HG02884 (cell line): ENCODE results near the gene TMEM255B.

Experiments used
- ATAC-seq: cut with Tn5 transposase; IDR thresholded peaks from one replicate; pipeline ENCODE4 v1.9.1; 2021; ENCODE audit warnings: mild to moderate bottlenecking, moderate library complexity; ENCODE audit not compliant: unreplicated experiment

Gene TMEM255B

DNA sequence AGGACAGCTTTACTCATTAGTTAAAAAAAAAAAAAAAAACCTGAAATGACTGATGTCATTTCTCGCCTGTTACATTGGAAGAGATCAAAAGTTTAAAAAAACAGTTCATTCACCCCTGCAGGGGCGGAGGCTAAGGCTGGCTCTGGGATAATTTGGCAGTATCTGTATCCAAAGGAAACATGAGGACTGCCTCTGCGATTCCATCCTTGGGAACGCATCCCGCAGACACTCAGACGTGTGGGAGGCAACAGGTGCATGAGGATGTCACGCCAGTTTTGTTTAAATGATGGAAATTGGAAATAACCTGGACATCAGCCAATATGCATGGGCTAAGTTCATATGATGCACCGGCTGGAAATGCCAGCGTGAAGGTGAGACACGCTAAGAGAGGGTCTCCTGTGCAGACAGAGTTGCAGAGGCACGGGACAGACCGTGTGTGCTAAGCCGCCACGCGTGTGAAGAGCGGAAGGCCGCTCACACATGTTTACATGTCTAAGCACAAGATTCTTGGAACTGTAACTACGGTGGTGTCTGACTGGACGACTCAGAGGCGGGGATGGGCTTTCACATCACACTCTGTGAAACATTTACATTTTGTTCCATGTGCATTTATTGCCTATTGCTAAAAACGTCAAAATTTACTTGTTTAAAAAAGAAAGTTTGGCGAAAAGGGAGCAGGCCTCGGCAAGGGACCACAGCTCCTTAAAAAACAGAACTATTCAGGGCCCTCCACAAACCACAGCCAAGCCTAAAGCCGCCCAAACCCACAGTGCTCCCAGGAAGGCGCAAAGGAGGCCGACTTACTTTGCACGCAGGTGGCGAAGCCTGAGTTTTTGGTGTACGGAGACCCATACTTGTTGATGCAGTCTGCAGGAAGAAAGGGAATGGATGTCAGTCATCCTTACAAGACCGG is 87.0 kb downstream of the TMEM255B start:
- ATAC-seq = no peak

DNA sequence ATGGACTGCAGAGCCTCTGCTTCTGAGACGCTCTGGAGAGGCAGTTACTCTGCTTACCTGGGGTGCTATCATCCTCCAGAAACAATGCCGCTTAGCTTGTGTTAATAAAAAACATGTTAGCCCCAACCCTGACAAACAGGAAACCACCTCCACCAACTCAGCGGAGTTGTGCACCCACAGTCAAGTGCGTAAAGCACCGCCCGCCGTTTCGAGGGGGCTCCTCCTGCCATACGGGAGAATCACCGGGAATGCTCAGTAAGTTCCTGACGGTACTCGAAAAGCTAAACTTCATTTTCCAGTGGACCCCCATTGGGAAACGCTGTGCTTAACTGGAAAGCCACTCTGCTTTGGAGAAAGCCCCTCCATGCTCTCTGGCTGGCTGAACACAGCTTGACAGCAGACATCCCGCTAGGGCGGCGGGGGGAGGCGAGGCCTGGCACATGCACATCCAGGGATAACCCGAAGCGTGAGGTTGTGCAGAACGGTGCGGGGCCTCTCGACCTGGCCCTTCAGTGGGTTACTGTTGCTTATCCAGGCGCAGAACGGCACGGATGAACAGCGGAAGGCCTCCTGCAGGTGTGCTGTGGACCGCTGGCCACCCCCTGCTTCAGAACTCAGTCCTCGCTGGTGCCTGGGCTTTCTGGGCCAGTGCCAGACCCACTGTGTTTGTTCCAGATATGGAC is 87.8 kb downstream of the TMEM255B start:
- no peak for ATAC-seq

DNA sequence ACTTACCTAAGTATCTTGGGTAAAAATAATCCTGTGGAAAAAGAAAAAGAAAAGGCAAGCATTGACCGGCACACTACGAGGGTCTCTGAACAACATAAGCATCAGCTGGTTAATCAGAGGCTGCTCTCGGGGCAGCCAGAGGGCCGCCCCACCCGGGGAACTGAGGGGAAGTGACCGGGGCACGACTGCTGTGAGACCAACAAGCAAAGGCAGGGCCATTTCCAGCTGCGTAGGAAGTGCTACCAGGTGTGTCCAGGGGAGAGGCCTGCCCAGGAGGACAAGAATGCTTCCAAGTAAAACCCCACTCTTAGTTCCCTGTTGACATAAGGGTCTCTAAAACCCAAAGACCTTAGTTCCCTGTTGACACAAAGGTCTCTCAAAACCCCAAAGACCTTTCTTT is 89.0 kb downstream of the TMEM255B start:
- no peak for ATAC-seq

DNA sequence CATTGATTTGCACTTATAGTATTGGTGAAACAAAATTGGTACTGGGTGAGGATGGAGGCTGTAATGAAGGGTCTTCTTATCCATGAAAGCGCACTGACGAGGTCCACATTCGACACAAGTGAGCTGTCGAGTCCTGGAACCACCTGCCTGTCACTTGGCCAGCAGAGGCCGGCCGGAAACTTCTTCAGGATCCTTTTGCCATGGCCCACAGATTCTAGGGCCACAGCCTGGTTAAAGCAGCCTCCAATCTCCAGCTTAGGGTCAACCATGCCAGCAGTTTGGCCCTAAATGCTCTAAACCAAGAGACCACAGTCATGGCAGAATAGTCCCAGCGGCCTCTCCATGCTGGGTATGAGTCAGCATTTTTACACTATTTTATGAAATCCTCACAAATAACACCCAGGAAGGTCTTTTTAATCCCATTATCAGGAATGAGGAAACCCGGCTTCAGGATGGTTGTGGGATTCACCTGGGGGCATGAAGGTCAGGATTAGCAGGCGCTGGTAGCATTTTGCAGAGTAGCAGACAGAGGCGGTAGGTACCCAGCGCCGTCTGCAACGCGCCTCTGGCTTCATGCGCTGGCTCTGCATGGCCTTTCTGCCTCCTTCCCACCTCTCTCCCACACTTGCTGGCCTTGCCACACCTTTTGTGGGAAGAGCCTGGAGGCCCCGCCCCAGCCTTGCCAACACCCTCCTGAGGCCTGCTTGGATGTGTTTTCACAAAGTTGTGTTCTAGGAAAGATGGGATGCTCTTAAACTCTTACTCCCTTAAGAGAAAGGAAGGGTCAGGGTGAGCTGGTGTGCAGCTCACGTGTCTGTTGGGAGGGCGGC is 89.6 kb downstream of the TMEM255B start:
- no peak for ATAC-seq

DNA sequence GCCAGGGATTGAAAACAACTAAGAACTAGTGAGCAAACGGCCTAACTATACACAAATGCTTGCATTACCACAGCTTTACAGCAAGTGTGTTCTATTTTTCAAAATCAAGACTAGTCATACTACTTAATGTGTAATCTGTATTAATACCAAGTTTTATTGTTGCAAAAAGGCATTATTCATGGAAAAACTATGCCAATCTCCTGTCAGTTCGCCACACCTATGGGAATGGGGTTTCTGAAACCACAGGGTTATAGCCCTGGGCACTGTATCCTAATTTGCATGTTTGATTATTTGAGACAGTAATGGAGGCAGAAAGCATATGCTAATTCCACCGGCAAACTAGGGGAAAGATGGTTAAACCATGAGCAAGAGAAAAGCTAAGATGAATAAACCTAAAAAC is 90.5 kb downstream of the TMEM255B start:
- ATAC-seq = no peak

DNA sequence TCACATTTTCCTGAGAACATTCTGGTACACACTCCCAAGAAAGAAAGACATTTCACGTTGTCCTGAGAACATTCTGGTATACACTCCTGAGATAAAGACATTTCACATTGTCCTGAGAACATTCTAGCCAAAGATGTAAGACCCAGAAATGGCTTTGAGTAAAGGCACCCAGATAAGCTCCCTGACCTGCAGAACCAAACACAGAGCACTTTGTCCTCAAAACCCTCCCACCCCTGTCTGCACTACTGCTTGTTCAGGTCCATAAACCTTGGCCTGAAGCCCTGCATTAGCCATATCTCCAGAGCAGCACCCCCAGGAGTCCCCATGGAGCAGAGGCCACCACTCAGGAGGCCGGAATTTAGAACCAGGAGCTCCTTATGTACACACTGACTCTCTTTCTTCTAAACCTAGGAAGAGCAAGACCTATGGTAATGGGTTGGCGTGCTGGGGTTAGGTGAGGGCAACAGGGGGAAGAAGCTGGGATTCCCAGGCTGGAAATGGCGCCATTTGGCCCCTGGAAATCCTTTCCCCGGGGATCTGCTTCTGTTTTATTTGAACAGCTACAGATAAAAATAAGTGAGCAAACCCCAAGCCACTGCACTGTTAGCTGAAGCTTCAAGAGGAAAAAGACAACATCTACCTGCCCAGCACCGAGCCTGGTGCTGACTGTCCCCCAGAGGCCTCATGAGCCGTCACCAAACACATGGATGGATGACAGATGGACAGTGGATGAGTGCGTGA is 91.1 kb downstream of the TMEM255B start:
- no peak for ATAC-seq

DNA sequence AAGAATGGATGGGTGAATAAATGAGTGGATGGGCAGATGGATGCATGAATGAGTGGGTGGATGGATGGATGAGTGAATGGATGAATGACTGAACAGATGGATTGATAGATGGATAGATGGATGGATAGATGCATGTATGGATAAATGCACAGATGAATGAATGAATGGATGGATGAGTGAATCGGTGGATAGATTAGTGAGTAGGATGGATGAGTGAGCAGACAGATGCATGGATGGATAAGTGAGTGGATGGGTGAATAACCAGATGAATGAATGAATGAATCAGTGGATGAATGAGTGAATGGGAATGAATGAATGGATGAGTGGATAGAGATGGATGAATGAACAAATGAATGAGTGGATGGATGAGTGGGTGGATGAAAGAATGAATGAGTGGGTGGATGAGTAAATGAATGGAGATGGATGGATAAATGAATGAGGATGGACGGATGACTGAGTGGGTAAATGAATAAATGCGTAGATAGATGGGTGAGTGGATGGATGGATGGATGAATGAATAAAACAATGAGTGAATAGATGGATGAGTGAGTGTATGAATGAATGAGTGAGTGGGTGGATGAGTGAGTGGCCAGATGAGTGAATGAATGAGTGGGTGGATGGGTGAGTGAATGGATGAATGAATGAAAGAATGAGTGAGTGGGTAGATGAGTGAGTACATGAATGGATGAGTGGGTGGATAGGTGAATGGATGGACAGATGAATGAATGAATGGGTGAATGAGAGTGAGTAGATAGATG is 91.9 kb downstream of the TMEM255B start:
- ATAC-seq = no peak

DNA sequence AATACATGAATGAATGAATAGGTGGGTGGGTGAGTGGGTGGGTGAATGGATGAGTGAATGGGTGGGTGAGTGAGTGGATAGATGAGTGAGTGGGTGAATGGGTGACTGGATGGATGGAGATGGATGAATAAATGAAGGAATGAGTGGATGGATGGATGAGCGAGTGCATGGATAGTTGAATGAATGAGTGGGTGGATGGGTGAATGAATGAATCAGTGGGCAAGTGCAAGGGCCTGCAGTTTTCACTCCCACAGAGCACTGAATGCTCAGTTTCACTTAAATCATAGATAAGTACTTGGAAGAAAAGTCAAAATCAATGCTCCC is 92.4 kb downstream of the TMEM255B start:
- no peak for ATAC-seq

DNA sequence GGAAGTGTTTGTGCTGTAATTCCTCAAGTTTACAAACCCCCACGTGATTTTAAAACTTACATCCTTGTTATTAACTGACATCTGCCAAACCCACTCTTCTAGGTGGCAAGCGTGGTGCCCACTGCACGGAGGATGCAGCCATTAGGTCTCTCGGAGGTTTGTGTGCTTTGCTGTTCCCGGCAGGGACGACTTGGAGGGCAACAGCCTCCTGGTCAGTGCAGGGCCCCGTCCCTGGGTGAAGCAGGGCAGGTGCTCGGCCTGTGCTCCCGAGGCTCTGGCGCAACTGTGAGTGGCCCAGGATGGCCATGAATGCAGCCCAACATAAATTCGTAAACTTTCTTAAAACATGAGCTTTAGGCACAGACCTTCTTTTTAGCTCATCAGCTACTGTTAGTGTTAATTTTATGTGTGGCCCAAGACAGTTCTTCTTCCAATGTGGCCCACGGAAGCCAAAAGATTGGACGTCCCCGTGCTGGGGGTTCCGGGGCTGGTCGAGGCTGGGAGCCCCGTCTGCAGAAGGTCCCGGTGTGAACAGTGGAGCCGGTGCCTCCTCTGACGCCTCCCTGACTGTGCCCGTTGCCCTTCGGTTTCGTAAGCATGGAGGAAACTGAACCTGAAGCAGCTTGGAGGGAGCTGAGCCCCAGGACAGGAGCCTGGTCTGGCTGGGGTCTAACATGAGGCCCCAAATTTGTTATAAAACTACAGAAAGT is 93.0 kb downstream of the TMEM255B start:
- no peak for ATAC-seq

DNA sequence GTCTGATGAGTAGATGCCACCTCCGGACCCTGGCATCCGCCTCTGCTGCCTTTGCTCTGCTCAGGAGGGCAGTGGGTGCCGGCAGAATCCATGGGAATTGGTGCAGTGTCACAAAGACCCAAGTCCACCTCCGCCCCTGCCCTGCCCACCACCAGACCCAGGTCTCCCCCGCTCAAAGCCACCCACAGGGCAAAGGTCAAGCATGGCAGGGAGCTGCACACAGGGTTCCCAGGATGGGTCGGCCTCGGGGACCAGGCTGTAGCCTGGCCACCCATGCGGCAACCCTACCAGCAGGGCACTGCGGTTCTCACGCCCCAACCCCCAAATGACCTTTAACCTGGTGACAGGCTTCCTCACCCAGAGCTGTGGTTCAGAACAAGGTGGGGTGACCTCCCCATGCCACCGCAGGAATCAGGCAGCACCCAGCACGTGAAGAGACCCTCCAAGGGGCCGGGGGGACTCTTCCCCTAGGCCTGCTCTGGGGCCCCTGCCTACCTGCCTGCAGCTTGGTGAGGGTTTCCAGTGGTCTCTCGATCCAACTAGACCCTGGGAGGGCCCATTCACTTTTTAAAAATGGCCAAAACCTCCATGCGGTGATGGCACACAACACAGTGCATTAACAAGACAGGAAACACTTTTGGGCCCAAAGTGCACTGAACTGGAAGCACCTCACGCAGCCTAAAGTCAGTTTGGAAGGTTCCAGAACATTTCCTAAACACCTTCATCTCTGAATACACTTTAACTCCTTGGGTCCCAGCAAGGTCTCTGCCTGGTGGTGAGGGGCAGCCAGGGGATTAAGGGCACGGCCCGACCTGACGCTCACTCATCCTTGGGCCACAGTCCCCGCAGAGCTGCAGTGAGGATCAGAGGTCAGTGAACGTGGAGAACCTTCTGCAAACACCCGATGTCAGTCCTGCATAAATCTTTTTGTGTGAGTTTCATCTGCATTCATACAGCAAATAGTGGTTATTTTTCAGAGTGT is 93.8 kb downstream of the TMEM255B start:
- ATAC-seq = no peak

DNA sequence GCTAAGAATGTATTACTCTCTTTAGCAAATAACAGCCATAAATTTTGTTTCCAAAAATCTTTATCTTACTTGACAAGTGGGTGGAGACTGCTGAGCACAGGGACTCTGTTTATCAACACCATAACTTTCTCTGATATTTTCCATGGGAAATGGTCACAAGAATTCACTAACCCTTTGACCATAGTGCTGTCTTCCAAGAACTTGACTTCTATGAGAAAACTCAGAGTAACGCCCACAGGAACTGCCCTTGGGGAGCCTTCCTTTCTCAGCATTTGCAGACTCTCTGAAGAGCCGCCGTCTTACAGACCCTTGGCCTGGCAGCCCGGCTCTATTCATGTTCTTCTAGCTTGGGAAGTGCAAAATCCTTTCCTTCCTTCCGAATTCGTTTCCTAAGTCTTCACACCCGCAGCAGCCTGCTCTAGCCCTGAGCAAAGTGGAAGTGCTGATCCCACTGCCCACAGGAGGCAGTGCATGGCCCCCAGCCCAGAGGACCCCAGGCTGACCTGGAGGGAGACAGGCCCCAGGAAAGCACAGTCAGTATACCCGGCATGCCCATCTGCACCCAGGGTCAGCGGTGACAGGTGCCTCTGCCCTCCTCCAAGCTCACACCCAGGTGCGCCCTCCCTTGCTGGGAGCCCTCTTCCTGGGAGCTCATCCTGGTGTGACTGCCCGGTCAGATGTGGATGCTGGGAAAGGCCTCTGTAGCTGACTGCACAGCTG is 94.7 kb downstream of the TMEM255B start:
- no peak for ATAC-seq

DNA sequence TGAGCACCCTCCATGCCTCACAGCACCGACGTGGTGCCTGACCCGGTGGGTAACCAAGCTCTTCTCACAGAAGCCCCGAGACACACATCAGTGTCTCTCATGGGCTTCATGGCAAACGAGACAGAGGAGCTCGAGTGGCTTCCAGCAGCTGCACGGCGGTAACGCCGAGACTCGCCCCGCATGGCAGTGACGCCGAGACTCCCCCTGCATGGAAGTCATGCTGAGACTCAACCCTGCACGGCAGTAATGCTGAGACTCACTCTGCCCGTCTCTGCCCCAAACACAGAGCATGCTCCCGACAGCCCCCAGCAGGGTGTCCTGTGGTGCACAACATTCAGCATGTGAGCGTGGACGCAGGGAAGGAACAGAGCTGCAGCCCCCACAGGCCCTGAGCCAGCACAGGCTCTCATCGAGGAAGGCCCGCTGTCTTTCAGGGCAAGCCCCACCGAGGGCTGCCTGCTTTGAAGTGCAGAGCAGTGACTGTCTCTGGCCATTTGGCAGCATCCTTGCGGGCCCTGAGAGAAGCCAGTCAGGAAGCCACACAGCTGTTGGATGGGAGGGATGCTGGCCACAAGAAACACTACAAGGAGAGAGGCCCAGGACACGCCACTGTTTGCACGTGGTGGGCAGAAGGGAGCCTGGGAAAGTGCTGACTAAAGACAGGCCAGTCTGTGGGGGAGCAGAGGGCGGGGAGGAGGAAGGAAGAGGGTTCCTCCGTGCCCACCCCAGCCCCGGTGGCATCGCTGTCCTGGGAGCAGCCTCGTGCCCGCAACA is 95.4 kb downstream of the TMEM255B start:
- ATAC-seq = no peak

DNA sequence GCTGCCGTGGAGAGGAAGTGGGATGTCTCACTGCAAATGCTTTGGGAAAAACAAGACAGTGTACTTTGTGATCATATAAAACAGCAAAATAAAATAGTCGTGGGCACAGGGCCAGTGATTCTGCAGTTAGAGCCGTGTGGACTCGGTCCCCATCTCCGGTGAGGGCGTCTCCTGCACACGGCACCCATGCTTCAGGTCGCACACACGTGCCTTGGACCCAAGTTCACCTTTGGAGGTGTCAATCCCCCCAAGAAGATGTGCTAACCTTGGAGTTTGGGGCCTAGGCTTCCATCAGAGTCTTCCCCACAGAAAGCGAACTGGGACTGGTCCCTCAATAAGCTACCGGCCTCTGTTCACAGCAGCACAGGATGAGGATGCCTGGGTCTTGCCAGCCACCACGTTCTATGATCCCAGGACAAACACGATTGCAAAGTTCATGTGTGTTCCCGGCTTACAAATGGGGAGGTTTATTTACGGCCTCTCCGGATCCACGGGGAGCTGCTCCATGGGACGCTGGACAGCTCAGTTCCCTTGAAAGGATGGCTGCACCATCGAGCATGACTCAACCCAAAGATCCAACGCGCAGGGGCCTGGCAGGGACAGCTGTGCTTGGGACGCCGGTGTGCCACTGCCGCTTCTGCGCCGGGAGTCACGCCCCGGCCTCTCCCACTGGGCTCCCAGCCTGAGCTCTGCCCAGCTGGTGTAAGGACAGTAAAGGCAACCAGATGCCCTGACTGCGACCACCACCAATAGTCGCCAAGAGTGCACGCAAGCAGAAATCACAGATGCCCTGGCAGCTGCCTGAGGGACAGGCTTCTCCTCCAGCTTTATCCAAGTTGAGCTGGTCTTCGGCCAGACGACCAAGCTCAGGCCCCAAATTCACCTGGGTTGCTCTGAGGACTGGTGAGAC is 96.2 kb downstream of the TMEM255B start:
- ATAC-seq = no peak

DNA sequence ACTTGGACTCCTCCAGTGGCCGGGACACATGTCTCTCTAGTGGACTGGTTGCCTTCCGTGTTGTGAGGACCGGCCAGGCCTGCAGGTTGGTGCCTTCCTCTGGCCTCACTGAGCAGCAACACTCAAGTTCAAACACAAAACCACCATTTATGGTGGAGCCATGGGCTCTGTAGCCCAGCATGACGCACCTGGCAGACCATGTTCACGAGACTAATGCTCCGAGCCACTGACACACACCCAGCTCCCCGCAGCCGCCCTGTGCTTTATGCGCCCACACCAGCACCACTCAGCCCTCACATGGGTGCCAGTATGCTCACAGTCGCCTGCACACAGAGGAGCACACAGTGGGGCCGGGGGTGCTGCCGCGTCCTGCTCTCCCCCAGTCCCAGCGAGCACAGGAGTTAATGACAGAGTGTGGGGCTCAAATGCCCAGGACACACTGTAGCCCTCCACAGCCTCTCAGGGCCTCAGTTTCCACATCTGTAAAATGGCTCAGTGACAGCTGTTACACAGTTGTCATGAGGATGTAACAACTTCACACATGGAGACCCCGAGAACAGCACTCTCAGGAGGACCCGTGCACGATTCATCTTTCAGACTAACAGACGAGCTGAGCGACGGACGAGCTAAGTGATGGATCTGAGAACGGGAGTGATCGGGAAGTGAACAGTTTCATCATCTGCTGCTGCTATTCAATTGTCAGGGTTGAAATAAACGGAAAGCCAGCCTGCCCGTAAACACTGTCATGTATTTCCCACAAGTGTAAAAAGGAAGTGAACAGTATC is 97.1 kb downstream of the TMEM255B start:
- ATAC-seq = no peak

DNA sequence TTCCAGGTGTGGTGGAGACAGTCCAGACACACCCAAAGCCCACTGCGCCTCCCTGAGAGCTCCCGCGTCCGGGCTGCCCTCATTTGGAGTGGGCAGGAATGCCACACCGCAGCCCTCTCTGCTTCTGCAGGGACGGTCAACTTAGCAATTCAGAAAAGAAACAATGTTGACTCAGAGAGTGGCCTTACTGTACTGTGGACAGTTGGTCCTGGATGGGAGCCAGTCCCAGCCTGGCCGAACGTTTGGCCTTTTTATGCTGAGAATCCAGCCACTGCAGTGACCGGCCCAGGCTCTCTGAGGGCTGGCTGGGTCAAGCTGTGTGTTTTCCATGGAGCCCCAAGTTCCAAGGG is 97.7 kb downstream of the TMEM255B start:
- no peak for ATAC-seq
